SK-N-SH (cell line): ENCODE results near the gene UNC5B. TPM values are rescaled to one million over a fixed set of nuclear protein-coding genes. Genes with fewer than 3 reads are reported as not detected.

Experiments used
- CTCF ChIA-PET: fragments of 300-600, 350-600 bp; formaldehyde crosslinking; extraction: SDS; loops from one replicate; lab custom pipeline; 2021; lab: Yijun Ruan, JAX
- POLR2A ChIA-PET: fragments of 350-600 bp; sonication (Branson Sonifier 250); formaldehyde crosslinking; extraction: SDS; loops from one replicate; lab custom pipeline; 2020; ENCODE audit warnings: antibody characterized with exemption, inconsistent platforms; lab: Yijun Ruan, JAX
- DNase-seq: peaks from one replicate; pipeline ENCODE4 v3.0.0; 2012
- H2AFZ ChIP-seq: fragments of 200-600 bp; sonication (generic); 2 replicates; pipeline ENCODE4 v1.8.1; 2016; ENCODE audit warnings: antibody characterized with exemption, mild to moderate bottlenecking, low read depth
- H3F3A ChIP-seq: fragments of 200-600 bp; sonication (generic); replicated peaks from 2 replicates; pipeline ENCODE3; 2016; ENCODE audit warnings: antibody characterized with exemption, mild to moderate bottlenecking; ENCODE audit not compliant: insufficient read depth
- H3K27ac ChIP-seq, 2 experiments: fragments of 200-500 bp in 1 of 2; fragments of 200-600 bp in 1 of 2; sonication (Bioruptor generic) in 1 of 2; sonication (generic), shearing (Covaris generic) in 1 of 2; 2 replicates each; pipeline versions ENCODE4 v1.5.1 to v1.6.1; 2014 to 2016; ENCODE audit warnings: low read depth in 2 of 2, inconsistent platforms in 1 of 2, low read length in 1 of 2, mild to moderate bottlenecking in 1 of 2, mixed read lengths in 1 of 2
- H3K27me3 ChIP-seq: fragments of 200-600 bp; sonication (generic), shearing (Covaris generic); 2 replicates; pipeline ENCODE4 v1.6.1; 2016; ENCODE audit warnings: mixed run types; ENCODE audit not compliant: insufficient read depth
- H3K36me3 ChIP-seq, 2 experiments: fragments of 200-500 bp in 1 of 2; fragments of 200-600 bp in 1 of 2; sonication (Bioruptor generic) in 1 of 2; sonication (generic) in 1 of 2; replicated peaks in 1 of 2; 2 replicates each; pipeline versions ENCODE3 to v1.5.1; 2014 to 2016; ENCODE audit warnings: low read length in 1 of 2, mild to moderate bottlenecking in 1 of 2; ENCODE audit not compliant: insufficient read depth in 2 of 2, control insufficient read depth in 1 of 2
- H3K4me1 ChIP-seq, 2 experiments: fragments of 200-500 bp in 1 of 2; fragments of 200-600 bp in 1 of 2; sonication (Bioruptor generic) in 1 of 2; sonication (generic), shearing (Covaris generic) in 1 of 2; 2 replicates each; pipeline versions ENCODE4 v1.5.1 to v1.6.1; 2014 to 2016; ENCODE audit warnings: low read depth in 1 of 2, low read length in 1 of 2, mixed run types in 1 of 2; ENCODE audit not compliant: insufficient read depth in 2 of 2, control insufficient read depth in 1 of 2
- H3K4me2 ChIP-seq: fragments of 200-600 bp; sonication (generic), shearing (Covaris generic); 2 replicates; pipeline ENCODE4 v1.6.1; 2017; ENCODE audit warnings: mixed run types
- H3K4me3 ChIP-seq, 2 experiments: fragments of 200-500 bp in 1 of 2; fragments of 200-600 bp in 1 of 2; sonication (Bioruptor generic) in 1 of 2; sonication (generic), shearing (Covaris generic) in 1 of 2; 2 replicates each; pipeline versions ENCODE4 v1.5.1 to v1.8.1; 2014 to 2016; ENCODE audit warnings: low read depth in 2 of 2, inconsistent platforms in 1 of 2, low read length in 1 of 2, mild to moderate bottlenecking in 1 of 2, mixed read lengths in 1 of 2, moderate library complexity in 1 of 2
- H3K79me2 ChIP-seq: fragments of 200-600 bp; sonication (generic); 2 replicates; pipeline ENCODE4 v1.8.1; 2017; ENCODE audit warnings: mild to moderate bottlenecking; ENCODE audit not compliant: insufficient read depth
- H3K9ac ChIP-seq: fragments of 200-600 bp; sonication (generic); 2 replicates; pipeline ENCODE4 v1.6.1; 2017; ENCODE audit warnings: mixed run types
- H3K9me2 ChIP-seq: fragments of 200-600 bp; sonication (generic); 2 replicates; pipeline ENCODE4 v1.6.1; 2017; ENCODE audit warnings: mixed run types
- H3K9me3 ChIP-seq: fragments of 200-600 bp; sonication (generic); 2 replicates; pipeline ENCODE4 v1.6.1; 2017; ENCODE audit warnings: mixed run types, mild to moderate bottlenecking, moderate library complexity
- H4K20me1 ChIP-seq: fragments of 200-600 bp; sonication (generic); 2 replicates; pipeline ENCODE4 v1.6.1; 2017; ENCODE audit warnings: mild to moderate bottlenecking, mixed run types; ENCODE audit not compliant: insufficient read depth
- CHD2 ChIP-seq: fragments of 150-350 bp; IDR thresholded peaks from 2 replicates; pipeline ENCODE4 v1.6.1; 2018; ENCODE audit warnings: low read length; ENCODE audit not compliant: partially characterized antibody
- ELF1 ChIP-seq: IDR thresholded peaks from 2 replicates; pipeline ENCODE4 v1.4.0; 2012
- EP300 ChIP-seq, 2 experiments: IDR thresholded peaks; 2 replicates each; pipeline versions ENCODE4 v1.4.0 to v1.6.1; 2012; ENCODE audit warnings: borderline replicate concordance in 1 of 2, low read depth in 1 of 2, low read length in 1 of 2
- GABPA ChIP-seq: IDR thresholded peaks from 2 replicates; pipeline ENCODE4 v1.4.0; 2012; ENCODE audit warnings: low read depth, mild to moderate bottlenecking
- IRF3 ChIP-seq: fragments of 150-350 bp; IDR thresholded peaks from 2 replicates; pipeline ENCODE4 v1.6.1; 2016; ENCODE audit warnings: mild to moderate bottlenecking, low read depth, low read length
- JUND ChIP-seq: IDR thresholded peaks from 2 replicates; pipeline ENCODE4 v1.4.0; 2012
- MEF2A ChIP-seq: IDR thresholded peaks from 2 replicates; pipeline ENCODE4 v1.4.0; 2012; ENCODE audit warnings: low read depth, borderline replicate concordance
- NFIC ChIP-seq: IDR thresholded peaks from 2 replicates; pipeline ENCODE4 v1.4.0; 2012; ENCODE audit warnings: borderline replicate concordance
- NRF1 ChIP-seq: IDR thresholded peaks from 2 replicates; pipeline ENCODE4 v1.6.1; 2012; ENCODE audit warnings: low read depth, mild to moderate bottlenecking, low read length
- RCOR1 ChIP-seq: fragments of 150-350 bp; IDR thresholded peaks from 2 replicates; pipeline ENCODE4 v1.6.1; 2017; ENCODE audit warnings: antibody characterized with exemption, low read length
- REST ChIP-seq: IDR thresholded peaks from 2 replicates; pipeline ENCODE4 v1.6.1; 2012; ENCODE audit warnings: mild to moderate bottlenecking, low read depth, low read length, moderate library complexity
- RFX5 ChIP-seq: IDR thresholded peaks from 2 replicates; pipeline ENCODE4 v1.6.1; 2012; ENCODE audit warnings: mild to moderate bottlenecking, improper control_type of control experiment, low read length
- SMC3 ChIP-seq: IDR thresholded peaks from 2 replicates; pipeline ENCODE4 v1.6.1; 2012; ENCODE audit warnings: low read depth, low read length, improper control_type of control experiment
- TAF1 ChIP-seq: IDR thresholded peaks from 2 replicates; pipeline ENCODE4 v1.6.1; 2012; ENCODE audit warnings: low read depth, mild to moderate bottlenecking, low read length, moderate library complexity, borderline replicate concordance
- TCF12 ChIP-seq: IDR thresholded peaks from 2 replicates; pipeline ENCODE4 v1.4.0; 2012
- TEAD4 ChIP-seq: IDR thresholded peaks from 2 replicates; pipeline ENCODE4 v1.4.0; 2012; ENCODE audit warnings: mild to moderate bottlenecking, borderline replicate concordance; ENCODE audit not compliant: insufficient read depth
- USF1 ChIP-seq: IDR thresholded peaks from 2 replicates; pipeline ENCODE4 v1.4.0; 2012; ENCODE audit warnings: low read depth, borderline replicate concordance
- WGBS: methylation state at CpG from one replicate; pipeline ENCODE4 v1.1.6; 2017; ENCODE audit warnings: low lambda C conversion rate; 5-methylcytosine and 5-hydroxymethylcytosine counted together
- polyA plus RNA-seq, 3 experiments: library from polyadenylated mRNA; depleted of rRNA; stranded (reverse); fragments of >200 nt; gene quantifications; 2 replicates each; pipeline ENCODE4 v1.2.3, GENCODE V29; 2012

Gene UNC5B
- polyA plus RNA-seq, 1 of the 3 experiments (the other 2 are of a cell fraction), result 13.8 TPM

GRCh38 chr10:71348850-71349249, 136.5 kb downstream of the UNC5B start (continued):
- TF ChIP-seq CHD2, result no peak

GRCh38 chr10:71349406-71349805, 137.0 kb downstream of the UNC5B start:
- TF ChIP-seq RFX5, result no peak
- TF ChIP-seq REST, result no peak
- no peak for TF ChIP-seq TEAD4
- no peak for TF ChIP-seq SMC3
- TF ChIP-seq USF1, result no peak
- TF ChIP-seq IRF3, result no peak
- TF ChIP-seq NRF1, result no peak

GRCh38 chr10:71351087-71351486, 138.7 kb downstream of the UNC5B start:
- no peaks in the 10 kb centered on the region for H3K27me3 ChIP-seq
- no peaks in the 10 kb centered on the region; a peak in 1 of 4 replicates for H3K4me1 ChIP-seq
- no peak overlapping the region for H3K4me3 ChIP-seq
- no peak overlapping the region for H2AFZ ChIP-seq
- 80% methylated on average over 4 of the region's 6 CpGs for WGBS
- no peaks in the 10 kb centered on the region for H4K20me1 ChIP-seq
- H3K36me3 ChIP-seq, result no peaks in the 10 kb centered on the region
- ChIA-PET CTCF (interaction anchor here (0.9 to 4.1 kb wide), 5 partner anchors 11 to 258 kb away, joined by 3 to 17 read pairs (median 9); partner anchors contain the start of gene SLC29A3), POLR2A (no interaction called here)
- H3K79me2 ChIP-seq, result no peaks in the 10 kb centered on the region
- H3K27ac ChIP-seq, result no peak overlapping the region
- no peak for DNase-seq
- no peaks in the 10 kb centered on the region for H3K9me2 ChIP-seq
- no peaks in the 10 kb centered on the region for H3F3A ChIP-seq
- no peaks in the 10 kb centered on the region for H3K9me3 ChIP-seq
- no peak overlapping the region for H3K4me2 ChIP-seq
- no peak overlapping the region for H3K9ac ChIP-seq
- no peak for TF ChIP-seq TEAD4
- no peak for TF ChIP-seq JUND
- no peak for TF ChIP-seq TAF1
- no peak for TF ChIP-seq RCOR1
- TF ChIP-seq SMC3, result no peak
- TF ChIP-seq TCF12, result no peak
- TF ChIP-seq EP300 (IDR thresholded peaks at IDR 0.05; ENCODE audit: borderline replicate concordance in 1 of 2, low read depth in 1 of 2, low read length in 1 of 2), result no peak
- TF ChIP-seq MEF2A, result no peak
- TF ChIP-seq ELF1, result no peak
- TF ChIP-seq IRF3, result no peak
- no peak for TF ChIP-seq NFIC
- no peak for TF ChIP-seq GABPA

More at GRCh38 chr10:71349406-71349805, 137.0 kb downstream of the UNC5B start:
- Histone ChIP-seq H3K4me2 (no peak overlapping the region), H3F3A (no peaks in the 10 kb centered on the region), H3K9me2 (no peaks in the 10 kb centered on the region), H3K4me3 (no peak overlapping the region), H3K27me3 (no peaks in the 10 kb centered on the region), H3K9me3 (no peaks in the 10 kb centered on the region), H3K4me1 (peaks cover 0 to 4% of the 10 kb centered on the region in 2 experiments; a peak in 1 of 4 replicates), H3K79me2 (no peaks in the 10 kb centered on the region), H3K27ac (no peak overlapping the region), H4K20me1 (no peaks in the 10 kb centered on the region), H3K36me3 (no peaks in the 10 kb centered on the region), H2AFZ (no peak overlapping the region), H3K9ac (no peak overlapping the region)
- DNase-seq, result no peak
- POLR2A ChIA-PET, result interaction anchor here (0.6 to 0.9 kb wide), 2 partner anchors 28 to 144 kb away, joined by 3 read pairs; no protein-coding TSS in a partner anchor
- whole genome bisulfite sequencing, result 97% methylated on average over 6 of the region's 7 CpGs
- CTCF ChIA-PET, result interaction anchor here (0.7 kb wide), 1 partner anchor 30 kb away, joined by 3 read pairs; the partner anchor contains the start of gene SLC29A3
